ENCODE measurements around the gene MAD1L1. TPM values are rescaled to one million over a fixed set of nuclear protein-coding genes. Genes with fewer than 3 reads are reported as not detected.
A peak's percentile ranks its signal among the peaks of the same experiment; 100 is the strongest.
"Not testable (repeated sequence)": the region's sequence is repeated elsewhere in the genome, so short reads cannot be mapped to it uniquely, and the experiment has no call there.

Gene MAD1L1
- total RNA-seq, 1 donor from 2014 or later, result 56.2 TPM

GRCh38 chr7:1986366-1987083, 246.2 kb downstream of the MAD1L1 start:
- Mint-ChIP-seq H3K27ac (peak overlapping the region; percentile 59), H3K4me1 (ENCODE audit: low read depth) (peaks cover 22% of the 10 kb centered on the region), H3K9me3 (no peaks in the 10 kb centered on the region), H3K27me3 (ENCODE audit: insufficient read depth) (no peaks in the 10 kb centered on the region), H3K4me3 (peak overlapping the region; percentile 29), H3K36me3 (ENCODE audit: low read depth) (no peaks in the 10 kb centered on the region)
- intact Hi-C loops (cut with micrococcal nuclease), result no loop called here
- DNase-seq (ENCODE audit: low spot score), result peak; percentile 35

GRCh38 chr7:1985936-1986335, 246.8 kb downstream of the MAD1L1 start:
- H3K9me3 Mint-ChIP-seq, result no peaks in the 10 kb centered on the region
- DNase-seq (ENCODE audit: low spot score), result no peak
- no peaks in the 10 kb centered on the region for H3K36me3 Mint-ChIP-seq (ENCODE audit: low read depth)
- intact Hi-C loops (cut with micrococcal nuclease), result no loop called here
- H3K4me1 Mint-ChIP-seq (ENCODE audit: low read depth), result peaks cover 22% of the 10 kb centered on the region
- H3K4me3 Mint-ChIP-seq, result no peak overlapping the region
- no peaks in the 10 kb centered on the region for H3K27me3 Mint-ChIP-seq (ENCODE audit: insufficient read depth)
- no peak overlapping the region for H3K27ac Mint-ChIP-seq

GRCh38 chr7:1985042-1985441, 247.7 kb downstream of the MAD1L1 start:
- intact Hi-C loops (cut with micrococcal nuclease), result no loop called here
- no peak for DNase-seq (ENCODE audit: low spot score)
- Mint-ChIP-seq H3K9me3 (no peaks in the 10 kb centered on the region), H3K4me3 (no peak overlapping the region), H3K27me3 (ENCODE audit: insufficient read depth) (no peaks in the 10 kb centered on the region), H3K4me1 (ENCODE audit: low read depth) (peaks cover 22% of the 10 kb centered on the region), H3K27ac (no peak overlapping the region), H3K36me3 (ENCODE audit: low read depth) (no peaks in the 10 kb centered on the region)

GRCh38 chr7:1981878-1982230, 250.9 kb downstream of the MAD1L1 start:
- Mint-ChIP-seq H3K27me3 (ENCODE audit: insufficient read depth) (no peaks in the 10 kb centered on the region), H3K9me3 (no peaks in the 10 kb centered on the region), H3K36me3 (ENCODE audit: low read depth) (peaks cover 1% of the 10 kb centered on the region), H3K4me1 (ENCODE audit: low read depth) (peaks cover 17% of the 10 kb centered on the region), H3K27ac (no peak overlapping the region), H3K4me3 (no peak overlapping the region)
- intact Hi-C loops (cut with micrococcal nuclease), result no loop called here
- DNase-seq (ENCODE audit: low spot score), result no peak

GRCh38 chr7:1981201-1981877, 251.4 kb downstream of the MAD1L1 start:
- Mint-ChIP-seq H3K36me3 (ENCODE audit: low read depth) (peaks cover 1% of the 10 kb centered on the region), H3K4me3 (no peak overlapping the region), H3K27ac (no peak overlapping the region), H3K9me3 (no peaks in the 10 kb centered on the region), H3K27me3 (ENCODE audit: insufficient read depth) (no peaks in the 10 kb centered on the region), H3K4me1 (ENCODE audit: low read depth) (peaks cover 12% of the 10 kb centered on the region)
- no peak for DNase-seq (ENCODE audit: low spot score)
- intact Hi-C loops (cut with micrococcal nuclease), result no loop called here

GRCh38 chr7:1979591-1980560, 252.9 kb downstream of the MAD1L1 start:
- Mint-ChIP-seq H3K4me1 (ENCODE audit: low read depth) (peaks cover 5% of the 10 kb centered on the region), H3K27ac (no peak overlapping the region), H3K9me3 (no peaks in the 10 kb centered on the region), H3K36me3 (ENCODE audit: low read depth) (peaks cover 1% of the 10 kb centered on the region), H3K27me3 (ENCODE audit: insufficient read depth) (no peaks in the 10 kb centered on the region), H3K4me3 (no peak overlapping the region)
- intact Hi-C loops (cut with micrococcal nuclease), result no loop called here
- no peak for DNase-seq (ENCODE audit: low spot score)

- no peak for DNase-seq (ENCODE audit: low spot score)
- no peak overlapping the region for H3K27ac Mint-ChIP-seq
- H3K9me3 Mint-ChIP-seq, result no peaks in the 10 kb centered on the region
- H3K4me3 Mint-ChIP-seq, result no peak overlapping the region
- H3K4me1 Mint-ChIP-seq (ENCODE audit: low read depth), result peaks cover 5% of the 10 kb centered on the region
- intact Hi-C loops (cut with micrococcal nuclease), result no loop called here
- peaks cover 1% of the 10 kb centered on the region for H3K36me3 Mint-ChIP-seq (ENCODE audit: low read depth)
- no peaks in the 10 kb centered on the region for H3K27me3 Mint-ChIP-seq (ENCODE audit: insufficient read depth)
Observed at GRCh38 chr7:1978656-1979590, 253.8 kb downstream of the MAD1L1 start.

- no peaks in the 10 kb centered on the region for H3K9me3 Mint-ChIP-seq
- peaks cover 5% of the 10 kb centered on the region for H3K4me1 Mint-ChIP-seq (ENCODE audit: low read depth)
- H3K27me3 Mint-ChIP-seq (ENCODE audit: insufficient read depth), result no peaks in the 10 kb centered on the region
Observed at GRCh38 chr7:1977876-1978441, 254.8 kb downstream of the MAD1L1 start.

GRCh38 chr7:1977059-1977875, 255.5 kb downstream of the MAD1L1 start:
- H3K36me3 Mint-ChIP-seq (ENCODE audit: low read depth), result peaks cover 4% of the 10 kb centered on the region
- no peak overlapping the region for H3K4me3 Mint-ChIP-seq
- intact Hi-C loops (cut with micrococcal nuclease), result no loop called here
- no peaks in the 10 kb centered on the region for H3K9me3 Mint-ChIP-seq
- H3K27me3 Mint-ChIP-seq (ENCODE audit: insufficient read depth), result no peaks in the 10 kb centered on the region
- peaks cover 5% of the 10 kb centered on the region for H3K4me1 Mint-ChIP-seq (ENCODE audit: low read depth)
- H3K27ac Mint-ChIP-seq, result no peak overlapping the region
- DNase-seq (ENCODE audit: low spot score), result no peak

More at GRCh38 chr7:1977876-1978441, 254.8 kb downstream of the MAD1L1 start:
- H3K36me3 Mint-ChIP-seq (ENCODE audit: low read depth), result peaks cover 1% of the 10 kb centered on the region
- DNase-seq (ENCODE audit: low spot score), result no peak
- intact Hi-C loops (cut with micrococcal nuclease), result no loop called here
- no peak overlapping the region for H3K4me3 Mint-ChIP-seq
- H3K27ac Mint-ChIP-seq, result no peak overlapping the region

GRCh38 chr7:1976521-1976920, 256.2 kb downstream of the MAD1L1 start:
- H3K4me3 Mint-ChIP-seq; intact Hi-C loops (cut with micrococcal nuclease); H3K27ac Mint-ChIP-seq; H3K9me3 Mint-ChIP-seq; H3K4me1 Mint-ChIP-seq (ENCODE audit: low read depth); DNase-seq (ENCODE audit: low spot score); H3K36me3 Mint-ChIP-seq (ENCODE audit: low read depth); H3K27me3 Mint-ChIP-seq (ENCODE audit: insufficient read depth): not testable (repeated sequence)

- H3K4me1 Mint-ChIP-seq (ENCODE audit: low read depth), result peaks cover 5% of the 10 kb centered on the region
- DNase-seq (ENCODE audit: low spot score), result no peak
- H3K9me3 Mint-ChIP-seq, result no peaks in the 10 kb centered on the region
- H3K4me3 Mint-ChIP-seq, result no peak overlapping the region
- no peak overlapping the region for H3K27ac Mint-ChIP-seq
- intact Hi-C loops (cut with micrococcal nuclease), result no loop called here
- no peaks in the 10 kb centered on the region for H3K27me3 Mint-ChIP-seq (ENCODE audit: insufficient read depth)
- H3K36me3 Mint-ChIP-seq (ENCODE audit: low read depth), result peaks cover 5% of the 10 kb centered on the region
Observed at GRCh38 chr7:1975581-1975980, 257.2 kb downstream of the MAD1L1 start.
